HepG2 (cell line): ENCODE measurements around the gene ALKBH2. TPM values are rescaled to one million over a fixed set of nuclear protein-coding genes. Genes with fewer than 3 reads are reported as not detected.

Experiments
- GABPB1 ChIP-seq: IDR thresholded peaks from 2 replicates; pipeline ENCODE4 v1.6.1; 2016; ENCODE audit warnings: mild to moderate bottlenecking, missing genetic modification reagents, moderate library complexity, missing compliant biosample characterization
- HMG20A ChIP-seq: IDR thresholded peaks from 2 replicates; pipeline ENCODE4 v1.6.1; 2016; ENCODE audit warnings: borderline replicate concordance
- HOXA9 ChIP-seq: sonication (generic); formaldehyde crosslinking; IDR thresholded peaks from 2 replicates; pipeline ENCODE4 v1.8.1; 2022; ENCODE audit warnings: missing genetic modification reagents, mild to moderate bottlenecking, moderate library complexity, borderline replicate concordance
- IKZF4 ChIP-seq: sonication (generic); formaldehyde crosslinking; IDR thresholded peaks from 2 replicates; pipeline ENCODE4 v1.5.1; 2020; ENCODE audit warnings: borderline replicate concordance, mild to moderate bottlenecking, low read depth, missing genetic modification reagents; ENCODE audit errors: not compliant biosample characterization
- KLF12 ChIP-seq: sonication (generic); formaldehyde crosslinking; IDR thresholded peaks from 2 replicates; pipeline ENCODE4 v1.4.0; 2020; ENCODE audit warnings: missing genetic modification reagents, borderline replicate concordance
- MLX ChIP-seq: IDR thresholded peaks from 2 replicates; pipeline ENCODE4 v1.6.1; 2016
- NFKBIZ ChIP-seq: IDR thresholded peaks from 2 replicates; pipeline ENCODE4 v1.6.1; 2018; ENCODE audit warnings: missing genetic modification reagents, missing compliant biosample characterization
- PLSCR1 ChIP-seq: sonication (generic); formaldehyde crosslinking; IDR thresholded peaks from 2 replicates; pipeline ENCODE4 v1.5.0; 2020; ENCODE audit warnings: missing genetic modification reagents, mild to moderate bottlenecking, borderline replicate concordance
- TBL1XR1 ChIP-seq: fragments of 150-350 bp; IDR thresholded peaks from 2 replicates; pipeline ENCODE4 v1.6.1; 2014; ENCODE audit warnings: borderline replicate concordance, low read length; ENCODE audit not compliant: partially characterized antibody
- TCF12 ChIP-seq, 2 experiments: fragments of 450-650 bp in 1 of 2; sonication (generic) in 1 of 2; formaldehyde crosslinking in 1 of 2; IDR thresholded peaks; 2 replicates each; pipeline versions ENCODE4 v1.6.1 to v1.8.0; 2017 to 2022; ENCODE audit warnings: antibody characterized with exemption in 1 of 2, mild to moderate bottlenecking in 1 of 2, missing genetic modification reagents in 1 of 2, moderate library complexity in 1 of 2
- THAP8 ChIP-seq: sonication (generic); formaldehyde crosslinking; IDR thresholded peaks from 2 replicates; pipeline ENCODE4 v1.5.1; 2020; ENCODE audit warnings: missing genetic modification reagents, mild to moderate bottlenecking, borderline replicate concordance
- ZNF562 ChIP-seq: sonication (generic); formaldehyde crosslinking; IDR thresholded peaks from 2 replicates; pipeline ENCODE4 v1.8.0; 2022; ENCODE audit warnings: missing genetic modification reagents, borderline replicate concordance
- ZSCAN21 ChIP-seq: sonication (generic); formaldehyde crosslinking; IDR thresholded peaks from 2 replicates; pipeline ENCODE4 v1.8.0; 2022; ENCODE audit warnings: mild to moderate bottlenecking, missing genetic modification reagents, moderate library complexity, borderline replicate concordance
- polyA plus RNA-seq, 8 experiments: library from polyadenylated mRNA; depleted of rRNA in 3 of 8; stranded (reverse) in 7 of 8; unstranded in 1 of 8; fragments of >200 nt; fragmentation: Illumina TruSeq in 4 of 8; extraction: Trizol in 4 of 8; gene quantifications; 2 replicates each; pipeline versions ENCODE4 v1.2.1 to v1.2.3, GENCODE V29; 2011 to 2016; ENCODE audit warnings: low read depth in 4 of 8, missing spikeins in 1 of 8, mixed read lengths in 1 of 8; ENCODE audit not compliant: insufficient read depth in 1 of 8
- total RNA-seq, 5 experiments: library from RNA; depleted of rRNA; stranded (reverse); fragments of >200 nt; fragmentation: Illumina TruSeq; extraction: Trizol; gene quantifications; 2 replicates each; pipeline ENCODE4 v1.2.3, GENCODE V29; 2016; ENCODE audit warnings: low read depth in 1 of 5
- TF ChIP-seq, protein P1 (sequence below): sonication (generic); formaldehyde crosslinking; IDR thresholded peaks from 2 replicates; pipeline ENCODE4 v1.4.0; 2020; ENCODE audit warnings: missing genetic modification reagents, mild to moderate bottlenecking, borderline replicate concordance
- TF ChIP-seq, protein P2 (sequence below): sonication (generic); formaldehyde crosslinking; IDR thresholded peaks from 2 replicates; pipeline ENCODE4 v1.4.0; 2020; ENCODE audit warnings: missing genetic modification reagents, borderline replicate concordance

Gene ALKBH2
- total and polyA plus RNA-seq, 2 of the 13 experiments (the other 11 are each of a cell fraction or from before 2014, with no cell fraction given), result 21.0 to 40.5 TPM

DNA sequence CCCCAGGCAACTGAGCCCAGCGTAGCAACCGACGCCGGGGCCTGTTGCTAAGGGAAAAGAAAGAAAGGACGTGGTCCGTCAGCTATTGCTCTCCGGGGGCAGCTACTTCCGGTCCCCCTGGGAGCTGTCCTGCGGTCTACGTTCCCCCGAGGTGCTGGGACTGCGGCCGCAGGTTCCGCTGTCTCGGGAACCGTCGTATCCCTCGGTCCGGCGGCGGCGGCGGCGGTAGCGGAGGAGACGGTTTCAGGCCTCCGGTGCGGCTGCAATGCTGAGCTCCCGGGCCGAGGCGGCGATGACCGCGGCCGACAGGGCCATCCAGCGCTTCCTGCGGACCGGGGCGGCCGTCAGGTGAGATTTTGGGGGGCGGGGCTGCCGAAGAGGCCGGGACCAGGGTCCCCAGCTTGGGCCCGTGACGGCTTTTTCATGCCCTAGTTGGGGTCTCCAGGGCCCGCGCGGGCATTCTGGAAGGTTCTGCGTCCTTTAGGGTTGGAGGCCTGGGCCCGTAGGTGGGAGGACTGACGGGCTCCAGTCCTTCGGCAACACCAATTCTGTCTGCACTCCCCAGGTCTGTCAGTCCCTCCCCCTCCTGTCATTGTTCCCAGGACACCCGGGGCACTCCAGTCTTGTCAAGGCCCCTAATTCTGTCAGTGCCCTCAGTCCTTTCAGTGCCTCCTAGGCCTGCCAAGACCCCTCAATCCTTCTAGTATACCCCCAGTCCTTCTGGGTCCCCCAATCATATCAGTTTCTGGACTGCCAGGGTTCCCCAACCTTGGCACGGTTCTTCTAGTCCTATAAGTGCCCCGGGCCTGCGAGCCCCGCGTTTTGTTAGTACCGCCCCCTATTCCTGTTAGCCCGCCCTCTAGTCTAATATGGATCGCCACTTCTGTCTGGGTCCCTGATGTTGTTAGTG is 40.6 kb downstream of the ALKBH2 start, which contains the start of gene USP30 (continued):
- TF ChIP-seq TBL1XR1, result peak; percentile 82
- peak; percentile 68 for TF ChIP-seq ZSCAN21 (CRISPR knock-in tag)
- peak; percentile 54; the same call in 1 of the 2 replicates for TF ChIP-seq MLX (CRISPR knock-in tag)
- TF ChIP-seq, protein P1, sequence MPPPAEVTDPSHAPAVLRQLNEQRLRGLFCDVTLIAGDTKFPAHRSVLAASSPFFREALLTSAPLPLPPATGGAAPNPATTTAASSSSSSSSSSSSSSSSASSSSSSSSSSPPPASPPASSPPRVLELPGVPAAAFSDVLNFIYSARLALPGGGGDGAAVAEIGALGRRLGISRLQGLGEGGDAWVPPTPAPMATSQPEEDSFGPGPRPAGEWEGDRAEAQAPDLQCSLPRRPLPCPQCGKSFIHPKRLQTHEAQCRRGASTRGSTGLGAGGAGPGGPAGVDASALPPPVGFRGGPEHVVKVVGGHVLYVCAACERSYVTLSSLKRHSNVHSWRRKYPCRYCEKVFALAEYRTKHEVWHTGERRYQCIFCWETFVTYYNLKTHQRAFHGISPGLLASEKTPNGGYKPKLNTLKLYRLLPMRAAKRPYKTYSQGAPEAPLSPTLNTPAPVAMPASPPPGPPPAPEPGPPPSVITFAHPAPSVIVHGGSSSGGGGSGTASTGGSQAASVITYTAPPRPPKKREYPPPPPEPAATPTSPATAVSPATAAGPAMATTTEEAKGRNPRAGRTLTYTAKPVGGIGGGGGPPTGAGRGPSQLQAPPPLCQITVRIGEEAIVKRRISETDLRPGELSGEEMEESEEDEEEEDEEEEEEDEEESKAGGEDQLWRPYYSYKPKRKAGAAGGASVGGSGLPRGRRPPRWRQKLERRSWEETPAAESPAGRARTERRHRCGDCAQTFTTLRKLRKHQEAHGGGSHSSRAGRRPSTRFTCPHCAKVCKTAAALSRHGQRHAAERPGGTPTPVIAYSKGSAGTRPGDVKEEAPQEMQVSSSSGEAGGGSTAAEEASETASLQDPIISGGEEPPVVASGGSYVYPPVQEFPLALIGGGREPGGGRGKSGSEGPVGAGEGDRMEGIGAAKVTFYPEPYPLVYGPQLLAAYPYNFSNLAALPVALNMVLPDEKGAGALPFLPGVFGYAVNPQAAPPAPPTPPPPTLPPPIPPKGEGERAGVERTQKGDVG, result 0 out of 2 replicates have a peak, but pooled peaks have one; percentile 47
- TF ChIP-seq, protein P2, sequence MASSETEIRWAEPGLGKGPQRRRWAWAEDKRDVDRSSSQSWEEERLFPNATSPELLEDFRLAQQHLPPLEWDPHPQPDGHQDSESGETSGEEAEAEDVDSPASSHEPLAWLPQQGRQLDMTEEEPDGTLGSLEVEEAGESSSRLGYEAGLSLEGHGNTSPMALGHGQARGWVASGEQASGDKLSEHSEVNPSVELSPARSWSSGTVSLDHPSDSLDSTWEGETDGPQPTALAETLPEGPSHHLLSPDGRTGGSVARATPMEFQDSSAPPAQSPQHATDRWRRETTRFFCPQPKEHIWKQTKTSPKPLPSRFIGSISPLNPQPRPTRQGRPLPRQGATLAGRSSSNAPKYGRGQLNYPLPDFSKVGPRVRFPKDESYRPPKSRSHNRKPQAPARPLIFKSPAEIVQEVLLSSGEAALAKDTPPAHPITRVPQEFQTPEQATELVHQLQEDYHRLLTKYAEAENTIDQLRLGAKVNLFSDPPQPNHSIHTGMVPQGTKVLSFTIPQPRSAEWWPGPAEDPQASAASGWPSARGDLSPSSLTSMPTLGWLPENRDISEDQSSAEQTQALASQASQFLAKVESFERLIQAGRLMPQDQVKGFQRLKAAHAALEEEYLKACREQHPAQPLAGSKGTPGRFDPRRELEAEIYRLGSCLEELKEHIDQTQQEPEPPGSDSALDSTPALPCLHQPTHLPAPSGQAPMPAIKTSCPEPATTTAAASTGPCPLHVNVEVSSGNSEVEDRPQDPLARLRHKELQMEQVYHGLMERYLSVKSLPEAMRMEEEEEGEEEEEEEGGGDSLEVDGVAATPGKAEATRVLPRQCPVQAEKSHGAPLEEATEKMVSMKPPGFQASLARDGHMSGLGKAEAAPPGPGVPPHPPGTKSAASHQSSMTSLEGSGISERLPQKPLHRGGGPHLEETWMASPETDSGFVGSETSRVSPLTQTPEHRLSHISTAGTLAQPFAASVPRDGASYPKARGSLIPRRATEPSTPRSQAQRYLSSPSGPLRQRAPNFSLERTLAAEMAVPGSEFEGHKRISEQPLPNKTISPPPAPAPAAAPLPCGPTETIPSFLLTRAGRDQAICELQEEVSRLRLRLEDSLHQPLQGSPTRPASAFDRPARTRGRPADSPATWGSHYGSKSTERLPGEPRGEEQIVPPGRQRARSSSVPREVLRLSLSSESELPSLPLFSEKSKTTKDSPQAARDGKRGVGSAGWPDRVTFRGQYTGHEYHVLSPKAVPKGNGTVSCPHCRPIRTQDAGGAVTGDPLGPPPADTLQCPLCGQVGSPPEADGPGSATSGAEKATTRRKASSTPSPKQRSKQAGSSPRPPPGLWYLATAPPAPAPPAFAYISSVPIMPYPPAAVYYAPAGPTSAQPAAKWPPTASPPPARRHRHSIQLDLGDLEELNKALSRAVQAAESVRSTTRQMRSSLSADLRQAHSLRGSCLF (CRISPR knock-in tag), result no peak
- TF ChIP-seq TCF12 (IDR thresholded peaks at IDR 0.05), result no peak
- TF ChIP-seq TCF12 (CRISPR knock-in tag; IDR thresholded peaks at IDR 0.05), result 0 out of 2 replicates have a peak, but pooled peaks have one; percentile 66
- TF ChIP-seq ZNF562 (CRISPR knock-in tag), result no peak
- no peak for TF ChIP-seq PLSCR1 (CRISPR knock-in tag)
- TF ChIP-seq HMG20A (CRISPR knock-in tag), result no peak
- 0 out of 2 replicates have a peak, but pooled peaks have one; percentile 48 for TF ChIP-seq KLF12 (CRISPR knock-in tag)
- peak; percentile 28 for TF ChIP-seq IKZF4 (CRISPR knock-in tag)
- TF ChIP-seq NFKBIZ (CRISPR knock-in tag), result peak; percentile 92; the same call in 1 of the 2 replicates
- peak; percentile 100 for TF ChIP-seq GABPB1
- 0 out of 2 replicates have a peak, but pooled peaks have one; percentile 47 for TF ChIP-seq HOXA9 (CRISPR knock-in tag)
- TF ChIP-seq THAP8 (CRISPR knock-in tag), result no peak; the same call in 1 of the 2 replicates
